Activated naive CD8-positive, alpha-beta T cell treated with anti-CD3 and anti-CD28 coated beads, Interleukin-2, amount 50 U/mL, for 24 hours (primary cell): ENCODE measurements around the gene TUT1.

Source experiments
- ATAC-seq: fragments of 150-1000 bp; cut with Tn5 transposase; one replicate; pipeline ENCODE4 v1.10.0; 2021
- DNase-seq: peaks from one replicate; pipeline ENCODE4 v3.0.0; 2021
- H3K27ac Mint-ChIP-seq: one replicate; pipeline ENCODE4 v1.8.0; 2021; ENCODE audit warnings: mild to moderate bottlenecking, mixed read lengths
- H3K27me3 Mint-ChIP-seq: one replicate; pipeline ENCODE4 v1.8.0; 2021; ENCODE audit warnings: mixed read lengths
- H3K36me3 Mint-ChIP-seq: one replicate; pipeline ENCODE4 v1.8.0; 2021; ENCODE audit warnings: low read depth, mixed read lengths
- H3K4me1 Mint-ChIP-seq: one replicate; pipeline ENCODE4 v1.8.0; 2021; ENCODE audit warnings: mixed read lengths
- H3K4me3 Mint-ChIP-seq: one replicate; pipeline ENCODE4 v1.8.0; 2021; ENCODE audit warnings: mild to moderate bottlenecking, moderate library complexity, mixed read lengths
- H3K9me3 Mint-ChIP-seq: one replicate; pipeline ENCODE4 v1.8.0; 2021; ENCODE audit warnings: mixed read lengths

Gene TUT1

GRCh38 chr11:62539238-62539925, 51.9 kb downstream of the TUT1 start:
- H3K36me3 Mint-ChIP-seq, result peaks cover 3% of the 10 kb centered on the region
- H3K9me3 Mint-ChIP-seq, result no peaks in the 10 kb centered on the region
- H3K27me3 Mint-ChIP-seq, result no peaks in the 10 kb centered on the region
- peak overlapping the region; percentile 62 for H3K27ac Mint-ChIP-seq
- DNase-seq (peak; percentile 71), ATAC-seq (peak; percentile 48)
- peaks cover 59% of the 10 kb centered on the region for H3K4me1 Mint-ChIP-seq
- peak overlapping the region; percentile 20 for H3K4me3 Mint-ChIP-seq

GRCh38 chr11:62538470-62539237, 52.7 kb downstream of the TUT1 start:
- H3K4me1 Mint-ChIP-seq, result peaks cover 52% of the 10 kb centered on the region
- no peak for ATAC-seq

GRCh38 chr11:62536301-62536957, 54.9 kb downstream of the TUT1 start:
- DNase-seq, result no peak
- Mint-ChIP-seq H3K4me1 (peaks cover 30% of the 10 kb centered on the region), H3K4me3 (no peak overlapping the region), H3K27ac (peak overlapping the region; percentile 15), H3K36me3 (peaks cover 17% of the 10 kb centered on the region), H3K27me3 (no peaks in the 10 kb centered on the region), H3K9me3 (no peaks in the 10 kb centered on the region)
- no peak for ATAC-seq

More at GRCh38 chr11:62538470-62539237, 52.7 kb downstream of the TUT1 start:
- peaks cover 7% of the 10 kb centered on the region for H3K36me3 Mint-ChIP-seq
- H3K27ac Mint-ChIP-seq, result peak overlapping the region; percentile 62
- DNase-seq, result no peak
- H3K4me3 Mint-ChIP-seq, result peak overlapping the region; percentile 20
- no peaks in the 10 kb centered on the region for H3K27me3 Mint-ChIP-seq
- no peaks in the 10 kb centered on the region for H3K9me3 Mint-ChIP-seq

- H3K36me3 Mint-ChIP-seq, result peaks cover 20% of the 10 kb centered on the region
- H3K4me3 Mint-ChIP-seq, result no peak overlapping the region
- no peaks in the 10 kb centered on the region for H3K27me3 Mint-ChIP-seq
- H3K4me1 Mint-ChIP-seq, result peaks cover 23% of the 10 kb centered on the region
- DNase-seq, result no peak
- no peak for ATAC-seq
- H3K27ac Mint-ChIP-seq, result no peak overlapping the region
- H3K9me3 Mint-ChIP-seq, result no peaks in the 10 kb centered on the region
Observed at GRCh38 chr11:62535802-62536201, 55.5 kb downstream of the TUT1 start.

- Mint-ChIP-seq H3K27me3 (no peaks in the 10 kb centered on the region), H3K9me3 (no peaks in the 10 kb centered on the region), H3K27ac (no peak overlapping the region), H3K36me3 (peaks cover 26% of the 10 kb centered on the region), H3K4me3 (no peak overlapping the region), H3K4me1 (peaks cover 17% of the 10 kb centered on the region)
- ATAC-seq, result no peak
- no peak for DNase-seq
Observed at GRCh38 chr11:62534779-62535545, 56.4 kb downstream of the TUT1 start.

- no peaks in the 10 kb centered on the region for H3K4me1 Mint-ChIP-seq
- peaks cover 36% of the 10 kb centered on the region for H3K36me3 Mint-ChIP-seq
Observed at GRCh38 chr11:62532096-62532495, 59.2 kb downstream of the TUT1 start.

More at GRCh38 chr11:62532096-62532495, 59.2 kb downstream of the TUT1 start:
- no peak for DNase-seq
- H3K4me3 Mint-ChIP-seq, result no peak overlapping the region
- no peak for ATAC-seq
- no peaks in the 10 kb centered on the region for H3K9me3 Mint-ChIP-seq
- no peak overlapping the region for H3K27ac Mint-ChIP-seq
- no peaks in the 10 kb centered on the region for H3K27me3 Mint-ChIP-seq
